ENCODE results near the gene IL11RA. TPM values are rescaled to one million over a fixed set of nuclear protein-coding genes. Genes with fewer than 3 reads are reported as not detected.

Gene IL11RA
- total RNA-seq, 1 donor from 2014 or later: 56.5 TPM

DNA sequence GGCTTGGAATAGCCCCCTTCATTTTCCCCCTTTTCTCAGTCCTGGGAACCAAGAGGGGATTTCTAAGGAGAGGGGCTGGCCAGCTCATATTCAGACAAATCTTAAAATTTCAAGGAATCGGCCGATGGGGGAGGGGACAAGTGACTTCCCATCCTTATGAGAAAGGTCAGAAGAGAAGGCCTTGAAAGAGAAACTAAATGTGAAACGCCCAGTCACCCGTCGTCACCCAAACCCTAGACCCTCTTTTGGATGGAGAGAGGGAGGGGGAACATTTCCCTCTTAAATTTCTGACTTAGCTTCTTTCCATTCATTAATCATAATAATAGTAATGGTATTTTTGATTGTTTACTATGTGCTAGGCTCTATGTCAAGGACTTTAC is 39.9 kb downstream of the IL11RA start:
- Histone ChIP-seq H3K27me3 (ENCODE audit: low read depth) (no peaks in the 10 kb centered on the region), H3K4me3 (no peak overlapping the region), H3K27ac (replicated peaks) (no peak overlapping the region), H3K36me3 (no peaks in the 10 kb centered on the region), H3K9me3 (replicated peaks) (no peaks in the 10 kb centered on the region), H3K4me1 (no peaks in the 10 kb centered on the region)
- no peak for DNase-seq
- TF ChIP-seq, protein P1, sequence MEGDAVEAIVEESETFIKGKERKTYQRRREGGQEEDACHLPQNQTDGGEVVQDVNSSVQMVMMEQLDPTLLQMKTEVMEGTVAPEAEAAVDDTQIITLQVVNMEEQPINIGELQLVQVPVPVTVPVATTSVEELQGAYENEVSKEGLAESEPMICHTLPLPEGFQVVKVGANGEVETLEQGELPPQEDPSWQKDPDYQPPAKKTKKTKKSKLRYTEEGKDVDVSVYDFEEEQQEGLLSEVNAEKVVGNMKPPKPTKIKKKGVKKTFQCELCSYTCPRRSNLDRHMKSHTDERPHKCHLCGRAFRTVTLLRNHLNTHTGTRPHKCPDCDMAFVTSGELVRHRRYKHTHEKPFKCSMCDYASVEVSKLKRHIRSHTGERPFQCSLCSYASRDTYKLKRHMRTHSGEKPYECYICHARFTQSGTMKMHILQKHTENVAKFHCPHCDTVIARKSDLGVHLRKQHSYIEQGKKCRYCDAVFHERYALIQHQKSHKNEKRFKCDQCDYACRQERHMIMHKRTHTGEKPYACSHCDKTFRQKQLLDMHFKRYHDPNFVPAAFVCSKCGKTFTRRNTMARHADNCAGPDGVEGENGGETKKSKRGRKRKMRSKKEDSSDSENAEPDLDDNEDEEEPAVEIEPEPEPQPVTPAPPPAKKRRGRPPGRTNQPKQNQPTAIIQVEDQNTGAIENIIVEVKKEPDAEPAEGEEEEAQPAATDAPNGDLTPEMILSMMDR (IDR thresholded peaks at IDR 0.05; ENCODE audit: borderline replicate concordance): no peak
- intact Hi-C loops (cut with micrococcal nuclease): no loop called here

DNA sequence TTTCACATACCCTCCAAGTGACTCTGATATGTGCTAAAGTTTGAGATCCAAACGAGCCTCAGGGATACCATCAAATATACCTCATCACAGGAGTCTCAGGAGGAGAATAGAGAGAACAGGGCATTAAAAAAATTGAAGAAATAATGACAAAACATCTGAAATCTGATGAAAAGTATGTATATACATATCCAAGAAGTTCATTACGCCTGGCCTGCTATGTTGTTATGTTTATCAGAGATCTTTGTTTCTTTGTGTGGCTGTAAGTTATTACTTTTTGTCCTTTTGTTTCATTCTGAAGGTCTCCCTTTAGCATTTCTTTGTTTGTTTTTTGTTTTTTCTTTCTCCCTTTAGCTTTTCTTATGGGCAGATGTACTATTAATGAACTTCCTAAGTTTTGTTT is 41.6 kb downstream of the IL11RA start:
- Histone ChIP-seq H3K36me3 (no peaks in the 10 kb centered on the region), H3K27ac (replicated peaks) (no peak overlapping the region), H3K4me3 (no peak overlapping the region), H3K9me3 (replicated peaks) (no peaks in the 10 kb centered on the region), H3K27me3 (ENCODE audit: low read depth) (no peaks in the 10 kb centered on the region), H3K4me1 (no peaks in the 10 kb centered on the region)
- intact Hi-C loops (cut with micrococcal nuclease): no loop called here
- DNase-seq: no peak
- TF ChIP-seq, protein P1 (IDR thresholded peaks at IDR 0.05; ENCODE audit: borderline replicate concordance): no peak

DNA sequence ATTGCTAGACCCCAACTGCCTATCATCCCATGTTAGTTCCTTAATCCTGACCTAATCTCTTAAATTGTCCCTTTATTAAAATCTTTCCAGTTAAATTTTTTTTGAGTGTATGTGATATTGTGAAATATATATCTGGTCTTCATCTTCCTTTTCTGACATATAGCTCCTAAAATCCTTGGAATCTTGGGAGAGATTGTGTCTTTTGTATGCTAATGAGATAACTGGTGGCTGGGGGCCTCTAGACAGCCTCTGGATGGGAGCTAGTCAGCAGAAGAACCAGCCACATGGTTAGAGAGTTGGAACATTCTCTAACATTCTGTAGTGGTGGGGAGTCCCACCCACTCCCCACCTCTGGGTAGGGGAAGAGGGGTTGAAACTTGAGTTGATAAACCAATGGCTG is 42.8 kb downstream of the IL11RA start:
- intact Hi-C loops (cut with micrococcal nuclease): no loop called here
- H3K27ac ChIP-seq (replicated peaks): no peak overlapping the region
- DNase-seq: no peak

DNA sequence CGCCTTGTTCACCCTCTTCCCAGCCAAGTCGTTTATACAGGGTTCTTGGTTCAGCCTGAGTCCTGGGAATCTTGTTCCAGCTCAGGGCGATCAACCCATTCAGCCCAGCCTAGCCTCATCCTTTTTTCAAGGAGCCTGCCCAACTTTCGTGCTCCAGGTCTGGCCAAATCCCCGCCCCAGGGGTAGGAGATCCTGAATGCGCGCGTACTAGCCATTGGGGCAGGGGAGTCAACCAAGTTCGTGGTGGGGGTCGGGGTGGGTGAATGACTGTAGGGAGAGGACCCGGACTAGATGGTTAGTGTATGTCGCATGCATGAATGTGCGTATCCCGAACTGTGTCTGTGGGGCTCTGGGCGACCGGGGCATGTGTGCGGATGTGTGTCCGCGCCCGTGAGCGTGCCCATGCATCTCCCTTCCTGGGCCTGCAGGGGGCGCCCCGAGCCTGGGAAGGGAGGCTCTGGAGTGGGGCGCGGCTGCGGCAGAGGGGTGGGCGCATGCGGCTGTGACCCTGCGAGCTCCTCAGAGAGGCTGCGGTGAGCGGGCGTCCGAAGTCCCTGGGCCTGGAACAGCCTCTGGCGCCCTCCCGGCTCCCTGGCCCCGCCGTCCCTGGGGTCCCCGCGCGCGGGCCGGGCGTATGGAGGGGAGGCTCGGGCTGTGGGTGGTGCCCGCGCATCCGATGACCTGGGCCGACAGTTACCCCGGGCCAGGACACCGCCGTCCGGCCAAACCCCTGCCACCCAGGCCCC is 49.2 kb downstream of the IL11RA start:
- H3K9me3 ChIP-seq (replicated peaks): no peaks in the 10 kb centered on the region
- H3K4me3 ChIP-seq: peak overlapping the region; percentile 90
- intact Hi-C loops (cut with micrococcal nuclease): no loop called here
- H3K27ac ChIP-seq (replicated peaks): peak overlapping the region; percentile 76
- no peaks in the 10 kb centered on the region for H3K36me3 ChIP-seq
- peak; percentile 76 for DNase-seq
- no peaks in the 10 kb centered on the region for H3K27me3 ChIP-seq (ENCODE audit: low read depth)
- H3K4me1 ChIP-seq: peaks cover 16% of the 10 kb centered on the region
- TF ChIP-seq, protein P1 (IDR thresholded peaks at IDR 0.05; ENCODE audit: borderline replicate concordance): peak; percentile 93

More for the DNA sequence above, 42.8 kb downstream of the IL11RA start:
- TF ChIP-seq, protein P1 (IDR thresholded peaks at IDR 0.05; ENCODE audit: borderline replicate concordance): no peak
- H3K27me3 ChIP-seq (ENCODE audit: low read depth): no peaks in the 10 kb centered on the region
- no peaks in the 10 kb centered on the region for H3K36me3 ChIP-seq
- H3K9me3 ChIP-seq (replicated peaks): no peaks in the 10 kb centered on the region
- H3K4me1 ChIP-seq: no peaks in the 10 kb centered on the region
- H3K4me3 ChIP-seq: no peak overlapping the region

DNA sequence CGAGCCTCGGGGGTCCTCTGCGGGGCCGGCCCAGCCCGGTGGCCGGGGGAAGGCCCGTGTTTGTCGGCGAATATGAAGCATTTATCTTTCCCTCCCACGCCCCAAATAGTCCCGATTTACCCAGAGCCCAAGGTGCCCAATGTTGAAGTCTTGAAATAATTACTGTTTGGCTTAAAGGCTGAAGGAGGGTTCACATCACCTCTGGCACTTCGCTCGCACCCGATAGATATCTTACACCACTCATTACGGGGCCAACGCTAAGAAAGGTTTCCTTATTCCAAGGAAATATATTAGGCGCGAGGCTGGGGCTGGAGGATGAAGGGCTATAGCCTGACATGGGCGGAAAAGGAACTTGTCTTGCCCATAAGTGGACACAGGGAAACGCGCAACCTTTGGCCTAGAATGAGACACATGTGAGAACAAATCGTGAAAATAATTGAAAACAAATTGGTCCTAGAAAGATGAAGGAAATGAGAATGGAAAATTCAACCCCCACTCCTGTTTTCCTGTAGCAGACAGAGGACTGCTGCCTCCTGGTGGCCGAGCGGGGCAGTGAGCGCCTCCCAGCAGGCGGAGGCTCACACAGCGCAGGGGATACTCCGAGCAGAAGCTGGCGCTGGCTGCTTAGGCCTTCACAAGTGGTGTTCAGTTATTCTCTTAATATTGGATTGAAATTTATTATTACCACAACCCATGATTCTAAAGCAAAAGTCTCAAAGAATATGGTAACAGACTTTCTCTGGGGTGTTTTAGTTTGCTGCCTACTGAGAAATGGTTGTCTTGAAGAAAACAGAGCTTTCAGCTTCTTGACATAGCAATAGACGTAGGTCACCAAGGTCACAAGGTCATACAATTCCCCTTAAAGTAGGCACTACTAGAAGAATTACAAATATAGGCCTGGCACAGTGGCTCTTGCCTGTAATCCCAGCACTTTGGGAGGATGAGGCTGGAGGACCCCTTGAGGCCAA is 50.1 kb downstream of the IL11RA start:
- H3K27ac ChIP-seq (replicated peaks): peak overlapping the region; percentile 76
- peak overlapping the region; percentile 90 for H3K4me3 ChIP-seq
- intact Hi-C loops (cut with micrococcal nuclease): no loop called here
- no peaks in the 10 kb centered on the region for H3K36me3 ChIP-seq
- TF ChIP-seq, protein P1 (IDR thresholded peaks at IDR 0.05; ENCODE audit: borderline replicate concordance): peak; percentile 100
- H3K4me1 ChIP-seq: peaks cover 16% of the 10 kb centered on the region
- DNase-seq: peak; percentile 86
- H3K27me3 ChIP-seq (ENCODE audit: low read depth): no peaks in the 10 kb centered on the region
- no peaks in the 10 kb centered on the region for H3K9me3 ChIP-seq (replicated peaks)

Measured in left ventricle myocardium inferior (tissue), 1 donor.